Neural progenitor cell (in vitro differentiated cells): ENCODE data around the gene UCHL5. TPM values are rescaled to one million over a fixed set of nuclear protein-coding genes. Genes with fewer than 3 reads are reported as not detected.

ENCODE experiments used
- DNase-seq: peaks from one replicate; pipeline ENCODE4 v3.0.0-alpha.2; 2016; ENCODE audit warnings: low spot score
- H2AFZ ChIP-seq: fragments of 200-600 bp; sonication (generic); replicated peaks from 2 replicates; pipeline ENCODE4 v1.6.1; 2016; ENCODE audit warnings: antibody characterized with exemption
- H3F3A ChIP-seq: fragments of 200-600 bp; sonication (generic); 2 replicates; pipeline ENCODE4 v1.6.1; 2016; ENCODE audit warnings: antibody characterized with exemption, low read depth
- H3K27ac ChIP-seq: fragments of 200-600 bp; sonication (generic); 2 replicates; pipeline ENCODE4 v1.5.1; 2016; ENCODE audit warnings: mild to moderate bottlenecking
- H3K27me3 ChIP-seq: fragments of 200-600 bp; sonication (generic); 2 replicates; pipeline ENCODE4 v1.6.1; 2016; ENCODE audit warnings: mild to moderate bottlenecking, moderate library complexity
- H3K36me3 ChIP-seq: fragments of 200-600 bp; sonication (generic); 2 replicates; pipeline ENCODE4 v1.5.1; 2016
- H3K4me1 ChIP-seq: fragments of 200-600 bp; sonication (generic); 2 replicates; pipeline ENCODE4 v1.6.1; 2016; ENCODE audit warnings: mixed run types
- H3K4me2 ChIP-seq: fragments of 200-600 bp; sonication (generic); 2 replicates; pipeline ENCODE4 v1.6.1; 2016
- H3K4me3 ChIP-seq: fragments of 200-600 bp; sonication (generic); 2 replicates; pipeline ENCODE4 v1.5.1; 2016
- H3K79me2 ChIP-seq: fragments of 200-600 bp; sonication (generic); 2 replicates; pipeline ENCODE4 v1.6.1; 2016; ENCODE audit warnings: low read depth
- H3K9ac ChIP-seq: fragments of 200-600 bp; sonication (generic); 2 replicates; pipeline ENCODE4 v1.6.1; 2016
- H3K9me3 ChIP-seq: fragments of 200-600 bp; sonication (generic); 2 replicates; pipeline ENCODE4 v1.5.1; 2016; ENCODE audit warnings: low read depth
- H4K20me1 ChIP-seq: fragments of 200-600 bp; sonication (generic); 2 replicates; pipeline ENCODE4 v1.6.1; 2016; ENCODE audit warnings: low read depth
- H3K27ac Mint-ChIP-seq: 3 replicates; pipeline ENCODE4 v1.8.0; 2021; ENCODE audit warnings: mixed read lengths
- H3K27me3 Mint-ChIP-seq: 2 replicates; pipeline ENCODE4 v1.8.0; 2022; ENCODE audit warnings: low read depth, mild to moderate bottlenecking, inconsistent platforms, moderate library complexity, mixed read lengths; ENCODE audit not compliant: insufficient read depth
- H3K36me3 Mint-ChIP-seq: 3 replicates; pipeline ENCODE4 v1.8.0; 2021; ENCODE audit warnings: mixed read lengths
- H3K4me1 Mint-ChIP-seq: 3 replicates; pipeline ENCODE4 v1.8.0; 2021; ENCODE audit warnings: mixed read lengths
- H3K4me3 Mint-ChIP-seq: 3 replicates; pipeline ENCODE4 v1.8.0; 2021; ENCODE audit warnings: mild to moderate bottlenecking, moderate library complexity, mixed read lengths
- H3K9me3 Mint-ChIP-seq: 3 replicates; pipeline ENCODE4 v1.8.0; 2020; ENCODE audit warnings: mixed read lengths
- CTCF ChIP-seq: fragments of 200-600 bp; sonication (generic); IDR thresholded peaks from 2 replicates; pipeline ENCODE4 v1.5.1; 2017; ENCODE audit warnings: antibody characterized with exemption, mild to moderate bottlenecking
- EZH2 ChIP-seq: fragments of 200-600 bp; sonication (generic); IDR thresholded peaks from 2 replicates; pipeline ENCODE4 v1.6.1; 2017; ENCODE audit warnings: antibody characterized with exemption, mild to moderate bottlenecking, moderate library complexity
- EZH2phosphoT487 ChIP-seq: fragments of 200-600 bp; sonication (generic); IDR thresholded peaks from 2 replicates; pipeline ENCODE4 v1.6.1; 2017; ENCODE audit warnings: antibody characterized with exemption
- total RNA-seq: library from RNA; depleted of rRNA; stranded (reverse); fragments of >200 nt; gene quantifications from 2 replicates; pipeline ENCODE4 v1.2.3, GENCODE V29; 2015; ENCODE audit warnings: low replicate concordance

The UCHL5 gene
- 21.8 and 49.4 TPM in 2 replicates for total RNA-seq

- Histone ChIP-seq H3K4me2 (peak within 1 kb of the TSS; percentile 98), H4K20me1 (peaks cover 44% of the 10 kb centered on the region), H3K4me3 (peak within 1 kb of the TSS; percentile 78), H3K9ac (peak within 1 kb of the TSS; percentile 86), H3K9me3 (no peaks in the 10 kb centered on the region), H3K27me3 (no peaks in the 10 kb centered on the region), H3K4me1 (peaks cover 10% of the 10 kb centered on the region), H3K27ac (peak within 1 kb of the TSS; percentile 96), H2AFZ (peak within 1 kb of the TSS; percentile 64), H3F3A (peaks cover 13% of the 10 kb centered on the region), H3K36me3 (no peaks in the 10 kb centered on the region), H3K79me2 (peaks cover 92% of the 10 kb centered on the region)
- Mint-ChIP-seq H3K4me3 (peak within 1 kb of the TSS; percentile 99), H3K9me3 (peaks cover 8% of the 10 kb centered on the region), H3K27me3 (peaks cover 6% of the 10 kb centered on the region), H3K4me1 (peaks cover 23% of the 10 kb centered on the region), H3K27ac (peak within 1 kb of the TSS; percentile 99), H3K36me3 (peaks cover 18% of the 10 kb centered on the region)
- DNase-seq: peak; percentile 97
- no peak for TF ChIP-seq CTCF
- TF ChIP-seq EZH2: peak; percentile 26
- peak; percentile 26 for TF ChIP-seq EZH2phosphoT487
Observed at GRCh38 chr1:193059282-193060114, at the start of gene UCHL5, which contains the start of gene RO60. Gene UCHL5 (minus strand): TSS chr1:193059360. CDS start chr1:193059260, 100 bp downstream. Gene RO60 (plus strand): TSS chr1:193059612. CDS start chr1:193069055, 9,443 bp downstream.

GRCh38 chr1:193108471-193108870 is 49.3 kb upstream of the UCHL5 start:
- Histone ChIP-seq H3K27ac (no peak overlapping the region), H2AFZ (no peak overlapping the region), H3K9me3 (no peaks in the 10 kb centered on the region), H3K79me2 (no peaks in the 10 kb centered on the region), H4K20me1 (peaks cover 8% of the 10 kb centered on the region), H3K4me3 (no peak overlapping the region), H3K36me3 (no peaks in the 10 kb centered on the region), H3K9ac (no peak overlapping the region), H3K27me3 (peaks cover 10% of the 10 kb centered on the region), H3K4me2 (no peak overlapping the region), H3F3A (peaks cover 25% of the 10 kb centered on the region), H3K4me1 (no peaks in the 10 kb centered on the region)
- no peak for DNase-seq
- Mint-ChIP-seq H3K36me3 (no peaks in the 10 kb centered on the region), H3K27ac (no peak overlapping the region), H3K4me3 (no peak overlapping the region), H3K27me3 (no peaks in the 10 kb centered on the region), H3K4me1 (peaks cover 16% of the 10 kb centered on the region), H3K9me3 (no peaks in the 10 kb centered on the region)
- TF ChIP-seq CTCF (no peak), EZH2 (no peak), EZH2phosphoT487 (no peak)

- H3K27ac Mint-ChIP-seq: no peak overlapping the region
- H3K4me3 Mint-ChIP-seq: peak overlapping the region; percentile 92
Observed at GRCh38 chr1:193105821-193106177, 46.6 kb upstream of the UCHL5 start.

More at GRCh38 chr1:193105821-193106177, 46.6 kb upstream of the UCHL5 start:
- Mint-ChIP-seq H3K9me3 (no peaks in the 10 kb centered on the region), H3K27me3 (no peaks in the 10 kb centered on the region), H3K4me1 (peaks cover 18% of the 10 kb centered on the region), H3K36me3 (no peaks in the 10 kb centered on the region)
- Histone ChIP-seq H3K79me2 (no peaks in the 10 kb centered on the region), H3F3A (peaks cover 25% of the 10 kb centered on the region), H3K27me3 (peaks cover 20% of the 10 kb centered on the region), H3K36me3 (no peaks in the 10 kb centered on the region), H2AFZ (peak overlapping the region; percentile 77), H3K9ac (no peak overlapping the region), H3K27ac (no peak overlapping the region), H4K20me1 (peaks cover 11% of the 10 kb centered on the region), H3K4me2 (peak overlapping the region; percentile 78), H3K9me3 (no peaks in the 10 kb centered on the region), H3K4me1 (no peaks in the 10 kb centered on the region), H3K4me3 (peak overlapping the region; percentile 59)
- DNase-seq: no peak
- TF ChIP-seq CTCF: no peak
- TF ChIP-seq EZH2phosphoT487: no peak
- TF ChIP-seq EZH2: no peak
